ENCODE measurements around the gene CPHXL2.

The CPHXL2 gene

GRCh38 chr16:75635036-75635435 is 41.8 kb downstream of the CPHXL2 start:
- no peak for DNase-seq

- no peak for DNase-seq
Measured at GRCh38 chr16:75632857-75633256, 44.0 kb downstream of the CPHXL2 start.

- DNase-seq, result no peak
Measured at GRCh38 chr16:75630052-75630451, 46.8 kb downstream of the CPHXL2 start.

- no peak for DNase-seq
Measured at GRCh38 chr16:75629132-75629531, 47.7 kb downstream of the CPHXL2 start.

- no peak for DNase-seq
Measured at GRCh38 chr16:75628351-75628750, 48.5 kb downstream of the CPHXL2 start.

GRCh38 chr16:75627851-75628250 is 49.0 kb downstream of the CPHXL2 start:
- no peak for DNase-seq

GRCh38 chr16:75626806-75627205 is 50.0 kb downstream of the CPHXL2 start:
- no peak for DNase-seq

- DNase-seq, result no peak
Measured at GRCh38 chr16:75624921-75625334, 51.9 kb downstream of the CPHXL2 start.

GRCh38 chr16:75622761-75623605 is 53.8 kb downstream of the CPHXL2 start, which contains the start of gene ADAT1:
TSS of gene ADAT1 (minus strand) at chr16:75623281. CDS start at chr16:75620799, 2,482 bp downstream.
- DNase-seq, result peak; percentile 96 to 98

- DNase-seq, result no peak
Measured at GRCh38 chr16:75621170-75621477, 55.7 kb downstream of the CPHXL2 start.

GRCh38 chr16:75620326-75621169 is 56.3 kb downstream of the CPHXL2 start:
- DNase-seq, result peak; percentile 45 to 54

GRCh38 chr16:75618780-75619179 is 58.0 kb downstream of the CPHXL2 start:
- no peak for DNase-seq

GRCh38 chr16:75617121-75617520 is 59.7 kb downstream of the CPHXL2 start:
- no peak for DNase-seq

GRCh38 chr16:75616521-75617010 is 60.2 kb downstream of the CPHXL2 start:
- no peak for DNase-seq

- no peak for DNase-seq
Measured at GRCh38 chr16:75615619-75616018, 61.2 kb downstream of the CPHXL2 start.

- DNase-seq, result no peak
Measured at GRCh38 chr16:75614066-75614897, 62.5 kb downstream of the CPHXL2 start.
